ENCODE results near the gene CAMKK2.

The CAMKK2 gene

GRCh38 chr12:121282072-121282742 is 14.3 kb downstream of the CAMKK2 start (continued):
- TF ChIP-seq ZNF280D (tag by site-specific recombination; IDR thresholded peaks at IDR 0.05) (no peak), ZBTB49 (tag by site-specific recombination; IDR thresholded peaks at IDR 0.05; ENCODE audit: low read depth) (no peak), ZNF366 (tag by site-specific recombination; conservative IDR thresholded peaks at IDR 0.05) (no peak), ZNF202 (tag by site-specific recombination; IDR thresholded peaks at IDR 0.05; ENCODE audit: borderline replicate concordance) (no peak), ZNF555 (tag by site-specific recombination; conservative IDR thresholded peaks at IDR 0.05) (no peak), ZBTB21 (tag by site-specific recombination; IDR thresholded peaks at IDR 0.05) (no peak), BCL6B (tag by site-specific recombination; IDR thresholded peaks at IDR 0.05) (no peak), ZNF692 (tag by site-specific recombination; IDR thresholded peaks at IDR 0.05) (peak; percentile 99), PRDM10 (tag by site-specific recombination; IDR thresholded peaks at IDR 0.05) (peak; percentile 74), ZNF239 (tag by site-specific recombination; IDR thresholded peaks at IDR 0.05) (no peak), ZNF704 (tag by site-specific recombination; IDR thresholded peaks at IDR 0.05) (no peak), SALL2 (tag by site-specific recombination; IDR thresholded peaks at IDR 0.05; ENCODE audit: borderline replicate concordance) (no peak), HOXC10 (CRISPR knock-in tag; IDR thresholded peaks at IDR 0.05) (no peak), SP7 (tag by site-specific recombination; IDR thresholded peaks at IDR 0.05) (no peak), ZNF18 (tag by site-specific recombination; IDR thresholded peaks at IDR 0.05) (no peak), REPIN1 (tag by site-specific recombination; IDR thresholded peaks at IDR 0.05; ENCODE audit: low read depth) (no peak), ZNF580 (tag by site-specific recombination; IDR thresholded peaks at IDR 0.05) (no peak), HIC1 (tag by site-specific recombination; IDR thresholded peaks at IDR 0.05) (no peak), PRDM1 (tag by site-specific recombination; IDR thresholded peaks at IDR 0.05) (no peak), EGR2 (tag by site-specific recombination; IDR thresholded peaks at IDR 0.05; ENCODE audit: low read depth) (no peak)
